ENCODE measurements around the gene TMPRSS11A.

DNA sequence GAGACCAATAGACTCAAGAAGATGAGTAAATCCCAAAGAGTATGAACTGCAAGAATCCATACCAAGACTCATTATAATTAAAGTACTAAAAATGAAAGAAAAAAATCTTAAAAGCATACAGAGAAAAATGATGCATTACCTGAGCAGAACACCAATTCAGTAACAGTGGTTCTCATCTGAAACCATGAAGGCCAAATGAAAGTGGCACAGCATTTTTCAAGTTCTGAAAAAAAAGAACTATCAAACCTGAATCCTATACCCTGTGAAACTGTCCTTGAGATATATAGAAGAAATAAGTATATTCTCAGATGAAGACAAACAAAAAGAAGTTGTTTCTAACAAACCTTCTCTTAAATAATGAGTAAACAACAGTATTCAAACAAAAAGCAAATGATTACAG is 39.6 kb upstream of the TMPRSS11A start:
- TF ChIP-seq, protein P1, sequence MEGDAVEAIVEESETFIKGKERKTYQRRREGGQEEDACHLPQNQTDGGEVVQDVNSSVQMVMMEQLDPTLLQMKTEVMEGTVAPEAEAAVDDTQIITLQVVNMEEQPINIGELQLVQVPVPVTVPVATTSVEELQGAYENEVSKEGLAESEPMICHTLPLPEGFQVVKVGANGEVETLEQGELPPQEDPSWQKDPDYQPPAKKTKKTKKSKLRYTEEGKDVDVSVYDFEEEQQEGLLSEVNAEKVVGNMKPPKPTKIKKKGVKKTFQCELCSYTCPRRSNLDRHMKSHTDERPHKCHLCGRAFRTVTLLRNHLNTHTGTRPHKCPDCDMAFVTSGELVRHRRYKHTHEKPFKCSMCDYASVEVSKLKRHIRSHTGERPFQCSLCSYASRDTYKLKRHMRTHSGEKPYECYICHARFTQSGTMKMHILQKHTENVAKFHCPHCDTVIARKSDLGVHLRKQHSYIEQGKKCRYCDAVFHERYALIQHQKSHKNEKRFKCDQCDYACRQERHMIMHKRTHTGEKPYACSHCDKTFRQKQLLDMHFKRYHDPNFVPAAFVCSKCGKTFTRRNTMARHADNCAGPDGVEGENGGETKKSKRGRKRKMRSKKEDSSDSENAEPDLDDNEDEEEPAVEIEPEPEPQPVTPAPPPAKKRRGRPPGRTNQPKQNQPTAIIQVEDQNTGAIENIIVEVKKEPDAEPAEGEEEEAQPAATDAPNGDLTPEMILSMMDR (IDR thresholded peaks at IDR 0.05), result no peak
- no peak for TF ChIP-seq EZH2 (IDR thresholded peaks at IDR 0.05)
- no peak for TF ChIP-seq EZH2phosphoT487 (IDR thresholded peaks at IDR 0.05)

Data from neural progenitor cell (in vitro differentiated cells).